HepG2 (cell line): Measurements from ENCODE around the gene CARS2. TPM values are rescaled to one million over a fixed set of nuclear protein-coding genes. Genes with fewer than 3 reads are reported as not detected.

ENCODE experiments used
- CREM ChIP-seq, 2 experiments: sonication (generic) in 1 of 2; formaldehyde crosslinking in 1 of 2; IDR thresholded peaks; 2 replicates each; pipeline versions ENCODE4 v1.4.0 to v1.6.1; 2016 to 2020; ENCODE audit warnings: antibody characterized with exemption in 1 of 2, mild to moderate bottlenecking in 1 of 2, missing genetic modification reagents in 1 of 2
- GATAD2A ChIP-seq: IDR thresholded peaks from 2 replicates; pipeline ENCODE4 v1.6.1; 2016
- HMGXB3 ChIP-seq: sonication (generic); formaldehyde crosslinking; IDR thresholded peaks from 2 replicates; pipeline ENCODE4 v1.4.0; 2020; ENCODE audit warnings: missing genetic modification reagents, borderline replicate concordance
- JUNB ChIP-seq: sonication (generic); formaldehyde crosslinking; IDR thresholded peaks from 2 replicates; pipeline ENCODE4 v1.8.0; 2022; ENCODE audit warnings: missing genetic modification reagents, mild to moderate bottlenecking, borderline replicate concordance
- MTF2 ChIP-seq: sonication (generic); formaldehyde crosslinking; IDR thresholded peaks from 2 replicates; pipeline ENCODE4 v1.5.0; 2020; ENCODE audit warnings: missing genetic modification reagents, borderline replicate concordance
- NFYC ChIP-seq: IDR thresholded peaks from 2 replicates; pipeline ENCODE4 v1.6.1; 2016; ENCODE audit warnings: missing genetic modification reagents, missing compliant biosample characterization
- RFX5 ChIP-seq: IDR thresholded peaks from 2 replicates; pipeline ENCODE4 v1.6.1; 2011; ENCODE audit warnings: low read depth, low read length, improper control_type of control experiment
- SP140L ChIP-seq: sonication (generic); formaldehyde crosslinking; IDR thresholded peaks from 2 replicates; pipeline ENCODE4 v1.4.0; 2020; ENCODE audit warnings: missing genetic modification reagents, borderline replicate concordance
- XRCC5 ChIP-seq: fragments of 200-400 bp; formaldehyde crosslinking; optimal IDR thresholded peaks from 2 replicates; pipeline ENCODE3; 2017; ENCODE audit warnings: mild to moderate bottlenecking, low read length
- ZFP36L1 ChIP-seq: sonication (generic); formaldehyde crosslinking; IDR thresholded peaks from 2 replicates; pipeline ENCODE4 v1.8.0; 2022; ENCODE audit warnings: mild to moderate bottlenecking, missing genetic modification reagents, moderate library complexity
- ZNF256 ChIP-seq: sonication (generic); formaldehyde crosslinking; conservative IDR thresholded peaks from 2 replicates; pipeline ENCODE4 v1.4.0; 2020; ENCODE audit warnings: missing genetic modification reagents
- ZNF281 ChIP-seq: sonication (generic); formaldehyde crosslinking; IDR thresholded peaks from 2 replicates; pipeline ENCODE4 v1.4.0; 2020; ENCODE audit warnings: missing genetic modification reagents, borderline replicate concordance
- ZNF503 ChIP-seq: sonication (generic); formaldehyde crosslinking; IDR thresholded peaks from 2 replicates; pipeline ENCODE4 v1.4.0; 2020; ENCODE audit warnings: missing genetic modification reagents
- ZNF766 ChIP-seq: sonication (generic); formaldehyde crosslinking; IDR thresholded peaks from 2 replicates; pipeline ENCODE4 v1.5.0; 2020; ENCODE audit warnings: missing genetic modification reagents, borderline replicate concordance
- polyA plus RNA-seq, 8 experiments: library from polyadenylated mRNA; depleted of rRNA in 3 of 8; stranded (reverse) in 7 of 8; unstranded in 1 of 8; fragments of >200 nt; fragmentation: Illumina TruSeq in 4 of 8; extraction: Trizol in 4 of 8; gene quantifications; 2 replicates each; pipeline versions ENCODE4 v1.2.1 to v1.2.3, GENCODE V29; 2011 to 2016; ENCODE audit warnings: low read depth in 4 of 8, missing spikeins in 1 of 8, mixed read lengths in 1 of 8; ENCODE audit not compliant: insufficient read depth in 1 of 8
- total RNA-seq, 5 experiments: library from RNA; depleted of rRNA; stranded (reverse); fragments of >200 nt; fragmentation: Illumina TruSeq; extraction: Trizol; gene quantifications; 2 replicates each; pipeline ENCODE4 v1.2.3, GENCODE V29; 2016; ENCODE audit warnings: low read depth in 1 of 5

CARS2 gene
- total and polyA plus RNA-seq, 2 of the 13 experiments (the other 11 are each of a cell fraction or from before 2014, with no cell fraction given), result 41.1 to 59.3 TPM

- no peak; the same call in 1 of the 2 replicates for TF ChIP-seq ZNF503 (CRISPR knock-in tag)
- peak; percentile 80; the same call in 1 of the 2 replicates for TF ChIP-seq MTF2 (CRISPR knock-in tag)
- no peak for TF ChIP-seq ZFP36L1 (CRISPR knock-in tag)
- TF ChIP-seq ZNF766 (CRISPR knock-in tag), result peak; percentile 70; the same call in 1 of the 2 replicates
- TF ChIP-seq XRCC5, result no peak
- TF ChIP-seq JUNB (CRISPR knock-in tag), result no peak
- TF ChIP-seq NFYC (CRISPR knock-in tag), result peak; percentile 92
- TF ChIP-seq HMGXB3 (CRISPR knock-in tag), result 0 out of 2 replicates have a peak, but pooled peaks have one; percentile 17
- TF ChIP-seq GATAD2A (CRISPR knock-in tag), result no peak
- TF ChIP-seq RFX5, result no peak
- TF ChIP-seq CREM (IDR thresholded peaks at IDR 0.05), result peak; percentile 80
- no peak for TF ChIP-seq CREM (CRISPR knock-in tag; IDR thresholded peaks at IDR 0.05)
- TF ChIP-seq SP140L, result no peak
- TF ChIP-seq ZNF281 (CRISPR knock-in tag), result no peak
- no peak for TF ChIP-seq ZNF256
These were observed 90.4 kb downstream of the CARS2 start, which contains the start of gene NAXD (continued) for GRCh38 chr13:110615322-110616102.
